ENCODE data around the gene GNAI1. TPM values are rescaled to one million over a fixed set of nuclear protein-coding genes. Genes with fewer than 3 reads are reported as not detected.
A peak's percentile ranks its signal among the peaks of the same experiment; 100 is the strongest.

The GNAI1 gene
- total RNA-seq, 1 donor: 25.8 TPM

DNA sequence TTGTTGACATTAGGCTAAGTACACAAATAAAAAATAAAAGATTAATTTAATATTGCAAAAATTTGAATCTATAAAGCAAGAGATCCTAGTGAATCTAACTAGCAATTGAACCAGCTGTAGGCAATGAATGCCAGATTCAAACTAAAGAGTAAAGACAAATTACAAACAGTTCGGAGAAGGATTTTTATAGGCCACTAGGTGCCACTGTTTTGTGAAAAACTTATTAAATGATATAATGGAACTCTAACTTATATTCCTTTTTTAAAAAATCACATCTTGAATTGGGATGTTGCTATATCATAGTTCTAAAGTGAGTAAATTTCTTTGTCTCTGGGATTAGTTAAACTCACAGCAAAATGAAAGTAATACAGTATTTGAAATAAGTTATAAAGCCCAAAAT lies 39.1 kb upstream of the GNAI1 start:
- H3K4me3 ChIP-seq (ENCODE audit: low read depth, low read length): no peak overlapping the region
- TF ChIP-seq, protein P1, sequence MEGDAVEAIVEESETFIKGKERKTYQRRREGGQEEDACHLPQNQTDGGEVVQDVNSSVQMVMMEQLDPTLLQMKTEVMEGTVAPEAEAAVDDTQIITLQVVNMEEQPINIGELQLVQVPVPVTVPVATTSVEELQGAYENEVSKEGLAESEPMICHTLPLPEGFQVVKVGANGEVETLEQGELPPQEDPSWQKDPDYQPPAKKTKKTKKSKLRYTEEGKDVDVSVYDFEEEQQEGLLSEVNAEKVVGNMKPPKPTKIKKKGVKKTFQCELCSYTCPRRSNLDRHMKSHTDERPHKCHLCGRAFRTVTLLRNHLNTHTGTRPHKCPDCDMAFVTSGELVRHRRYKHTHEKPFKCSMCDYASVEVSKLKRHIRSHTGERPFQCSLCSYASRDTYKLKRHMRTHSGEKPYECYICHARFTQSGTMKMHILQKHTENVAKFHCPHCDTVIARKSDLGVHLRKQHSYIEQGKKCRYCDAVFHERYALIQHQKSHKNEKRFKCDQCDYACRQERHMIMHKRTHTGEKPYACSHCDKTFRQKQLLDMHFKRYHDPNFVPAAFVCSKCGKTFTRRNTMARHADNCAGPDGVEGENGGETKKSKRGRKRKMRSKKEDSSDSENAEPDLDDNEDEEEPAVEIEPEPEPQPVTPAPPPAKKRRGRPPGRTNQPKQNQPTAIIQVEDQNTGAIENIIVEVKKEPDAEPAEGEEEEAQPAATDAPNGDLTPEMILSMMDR (IDR thresholded peaks at IDR 0.05; ENCODE audit: insufficient read depth, low read length): peak; percentile 52
- DNase-seq (ENCODE audit: low read depth): peak; percentile 56

DNA sequence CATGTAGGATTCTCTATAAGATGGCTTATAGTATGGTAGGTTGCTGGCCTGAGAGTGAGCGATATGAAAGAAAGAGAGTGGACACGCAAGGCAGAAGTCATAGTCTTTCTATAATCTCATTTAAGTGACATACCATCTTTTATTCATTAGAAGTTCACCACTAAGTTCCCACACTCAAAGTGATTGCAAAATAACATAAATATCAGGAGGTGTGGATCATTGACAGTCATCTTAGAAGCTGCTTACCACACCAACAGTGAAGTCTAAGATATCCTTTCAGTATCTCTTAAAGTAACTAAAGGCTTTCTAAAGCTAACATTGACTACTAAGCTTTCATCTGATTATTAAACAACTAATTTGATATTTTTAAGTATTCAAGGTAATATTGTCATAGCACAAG lies 36.9 kb upstream of the GNAI1 start:
- TF ChIP-seq, protein P1 (IDR thresholded peaks at IDR 0.05; ENCODE audit: insufficient read depth, low read length): no peak
- no peak for DNase-seq (ENCODE audit: low read depth)
- H3K4me3 ChIP-seq (ENCODE audit: low read depth, low read length): no peak overlapping the region

DNA sequence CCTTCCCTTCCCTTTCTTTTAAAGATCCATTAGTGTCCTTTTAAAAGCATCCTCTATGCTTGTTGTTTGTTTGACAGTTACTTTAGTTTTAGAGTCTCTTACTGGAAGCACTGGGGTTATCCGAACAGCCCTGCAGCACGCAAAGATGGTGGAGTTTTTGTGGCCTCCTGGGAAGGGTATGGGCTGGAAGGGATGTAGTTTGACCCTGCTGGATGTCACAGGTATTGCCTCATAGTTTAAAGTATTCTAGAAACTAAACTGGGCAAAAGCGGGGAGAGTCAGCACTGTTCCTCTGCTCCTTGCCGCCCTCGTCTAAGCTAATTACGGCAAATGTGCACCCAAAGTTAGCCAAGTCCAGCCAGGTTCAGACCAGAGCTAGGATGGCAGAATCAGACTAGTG lies 35.8 kb upstream of the GNAI1 start:
- DNase-seq (ENCODE audit: low read depth): no peak
- TF ChIP-seq, protein P1 (IDR thresholded peaks at IDR 0.05; ENCODE audit: insufficient read depth, low read length): peak; percentile 38
- no peak overlapping the region for H3K4me3 ChIP-seq (ENCODE audit: low read depth, low read length)

DNA sequence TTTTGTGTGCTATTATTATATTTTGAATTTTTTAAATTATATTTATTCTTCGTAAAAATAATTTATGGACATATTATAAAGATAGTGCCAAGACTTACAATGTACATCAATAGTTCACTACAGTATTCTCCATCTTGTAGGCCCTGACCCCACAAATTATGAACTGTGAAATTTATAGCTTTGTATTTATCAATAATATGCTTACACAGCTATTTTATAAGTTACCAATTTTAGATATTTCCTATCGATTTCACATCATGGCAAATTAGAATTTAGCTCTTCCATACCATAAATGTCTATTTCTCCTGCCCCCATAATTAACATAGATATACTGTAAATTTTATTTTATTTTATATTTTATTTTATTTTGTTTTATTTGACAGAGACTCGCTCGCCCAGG lies 34.4 kb upstream of the GNAI1 start:
- TF ChIP-seq, protein P1 (IDR thresholded peaks at IDR 0.05; ENCODE audit: insufficient read depth, low read length): no peak
- DNase-seq (ENCODE audit: low read depth): no peak
- no peak overlapping the region for H3K4me3 ChIP-seq (ENCODE audit: low read depth, low read length)

DNA sequence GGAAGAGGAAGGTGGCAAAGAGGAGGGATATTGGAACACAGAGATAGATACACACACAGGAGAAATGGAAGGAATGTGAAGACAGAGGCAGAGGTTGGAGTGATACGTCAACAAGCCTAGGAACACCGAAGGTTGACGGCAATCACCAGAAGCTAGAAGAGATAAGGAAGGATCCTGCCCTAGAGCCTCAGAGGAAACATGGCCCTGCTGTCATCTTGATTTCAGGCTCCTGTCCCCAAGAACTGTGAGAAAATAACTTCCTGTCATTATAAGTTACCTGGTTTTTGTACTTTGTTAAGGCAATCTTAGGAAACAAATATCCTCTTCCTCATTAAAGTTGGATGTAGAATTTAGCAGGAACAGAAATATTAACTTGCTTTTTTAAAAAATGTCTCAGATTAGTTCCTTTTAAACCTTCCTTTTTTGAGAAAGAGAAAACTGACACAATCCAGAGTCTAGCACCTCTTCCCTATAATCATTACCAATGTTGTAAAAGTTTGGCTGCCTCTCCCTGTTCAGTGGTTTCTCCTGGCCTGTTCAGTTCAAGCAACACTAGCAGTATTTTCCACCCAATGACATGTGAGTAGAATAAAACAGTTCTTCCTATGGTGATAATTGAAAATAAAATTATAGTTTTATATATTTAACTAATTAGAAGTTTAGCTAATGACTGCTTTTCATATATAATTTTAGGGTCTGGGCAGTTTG lies 28.8 kb upstream of the GNAI1 start:
- DNase-seq (ENCODE audit: low read depth): no peak
- TF ChIP-seq, protein P1 (IDR thresholded peaks at IDR 0.05; ENCODE audit: insufficient read depth, low read length): no peak
- H3K4me3 ChIP-seq (ENCODE audit: low read depth, low read length): no peak overlapping the region

DNA sequence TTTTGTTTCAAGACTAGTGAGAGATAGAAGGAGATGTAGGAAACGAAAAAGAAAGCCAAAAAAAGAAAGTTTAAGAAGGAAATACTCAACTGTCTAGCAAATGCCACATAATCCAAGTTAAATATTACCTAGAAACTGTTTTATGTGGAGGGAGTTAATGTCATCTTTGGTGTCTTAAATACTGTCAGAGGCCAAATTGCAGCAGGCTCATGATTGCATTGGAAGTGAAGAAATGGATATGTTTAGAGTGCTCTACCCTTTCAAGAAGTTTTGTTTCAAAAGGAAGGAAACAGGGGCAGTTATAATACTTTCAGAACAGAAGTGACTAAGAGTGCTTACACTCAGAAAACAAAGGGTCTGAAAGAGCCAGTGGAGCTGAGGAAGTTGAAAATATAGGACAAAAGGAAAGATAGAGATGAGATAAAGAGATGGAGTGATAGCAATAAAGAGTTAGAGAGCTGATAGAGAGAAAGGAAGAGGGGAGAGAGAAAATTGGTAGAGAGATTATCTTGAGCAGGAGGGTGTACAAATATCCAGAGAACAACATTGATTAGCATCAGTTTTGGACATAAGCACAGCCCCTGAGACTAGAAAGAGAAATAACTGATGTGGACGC lies 28.0 kb upstream of the GNAI1 start:
- TF ChIP-seq, protein P1 (IDR thresholded peaks at IDR 0.05; ENCODE audit: insufficient read depth, low read length): no peak
- no peak for DNase-seq (ENCODE audit: low read depth)
- H3K4me3 ChIP-seq (ENCODE audit: low read depth, low read length): no peak overlapping the region

All from fibroblast of the aortic adventitia (primary cell).